Measurements from ENCODE around the gene SKIC8.
A peak's percentile ranks its signal among the peaks of the same experiment; 100 is the strongest.

Gene SKIC8

DNA sequence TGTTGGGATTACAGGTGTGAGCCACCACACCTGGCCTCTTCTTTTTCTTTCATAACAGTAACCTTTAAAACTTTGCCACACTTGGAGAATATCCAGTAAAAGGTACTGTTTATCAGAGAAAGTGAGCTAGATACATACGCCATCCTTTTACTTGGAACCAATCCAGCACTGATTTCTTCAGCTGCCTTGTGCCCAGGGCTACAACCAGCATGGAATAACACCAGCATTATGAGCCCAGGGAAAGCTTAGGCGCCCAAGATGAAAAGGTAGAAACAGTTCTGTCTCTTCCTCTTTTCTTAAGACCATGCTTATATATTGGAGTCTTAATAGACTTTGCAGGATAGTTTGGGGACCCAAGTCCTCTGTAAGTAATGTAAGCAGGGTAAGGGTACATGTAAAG lies 8.4 kb downstream of the SKIC8 start:
- DNase-seq, result no peak

DNA sequence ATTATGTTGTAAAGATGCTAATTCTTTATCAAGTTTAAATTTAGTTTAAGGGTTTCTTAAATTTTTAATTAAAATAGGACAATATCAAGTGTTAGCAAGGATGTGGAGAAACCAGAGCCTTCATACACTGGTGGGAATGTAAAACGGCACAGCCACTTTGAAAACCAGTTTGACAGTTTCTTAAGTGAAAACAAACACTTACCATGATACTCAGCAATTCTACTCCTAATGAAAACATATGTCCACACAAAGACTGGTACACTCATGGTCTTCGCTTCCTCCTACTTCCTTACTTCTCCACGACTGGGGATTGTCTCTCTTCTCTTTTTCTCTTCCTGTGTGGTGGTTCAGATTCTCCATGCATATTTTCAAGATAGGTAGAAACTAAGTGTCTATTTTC lies 9.2 kb downstream of the SKIC8 start:
- no peak for DNase-seq

- no peak for DNase-seq
Measured at GRCh38 chr15:78284758-78285157, 14.7 kb downstream of the SKIC8 start.

DNA sequence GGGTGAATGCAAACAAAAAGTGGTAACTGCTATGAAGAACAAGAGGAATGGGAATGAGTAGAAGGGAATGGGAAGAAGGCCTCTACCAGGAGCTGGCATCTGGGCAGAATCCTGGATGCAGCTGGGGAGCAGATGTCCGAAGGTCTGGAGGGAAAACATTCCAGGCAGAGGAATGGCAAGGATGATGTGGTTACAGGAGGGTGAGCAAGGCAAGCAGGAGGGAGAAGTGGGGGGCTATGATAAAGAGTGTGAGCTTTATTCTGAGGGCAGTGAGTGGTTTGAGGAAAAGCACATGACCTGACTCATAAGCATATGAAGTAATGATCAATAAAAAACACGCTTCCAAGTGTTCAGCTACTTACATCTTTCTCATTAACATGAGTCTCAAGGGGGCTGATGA lies 17.1 kb downstream of the SKIC8 start:
- DNase-seq, result no peak

DNA sequence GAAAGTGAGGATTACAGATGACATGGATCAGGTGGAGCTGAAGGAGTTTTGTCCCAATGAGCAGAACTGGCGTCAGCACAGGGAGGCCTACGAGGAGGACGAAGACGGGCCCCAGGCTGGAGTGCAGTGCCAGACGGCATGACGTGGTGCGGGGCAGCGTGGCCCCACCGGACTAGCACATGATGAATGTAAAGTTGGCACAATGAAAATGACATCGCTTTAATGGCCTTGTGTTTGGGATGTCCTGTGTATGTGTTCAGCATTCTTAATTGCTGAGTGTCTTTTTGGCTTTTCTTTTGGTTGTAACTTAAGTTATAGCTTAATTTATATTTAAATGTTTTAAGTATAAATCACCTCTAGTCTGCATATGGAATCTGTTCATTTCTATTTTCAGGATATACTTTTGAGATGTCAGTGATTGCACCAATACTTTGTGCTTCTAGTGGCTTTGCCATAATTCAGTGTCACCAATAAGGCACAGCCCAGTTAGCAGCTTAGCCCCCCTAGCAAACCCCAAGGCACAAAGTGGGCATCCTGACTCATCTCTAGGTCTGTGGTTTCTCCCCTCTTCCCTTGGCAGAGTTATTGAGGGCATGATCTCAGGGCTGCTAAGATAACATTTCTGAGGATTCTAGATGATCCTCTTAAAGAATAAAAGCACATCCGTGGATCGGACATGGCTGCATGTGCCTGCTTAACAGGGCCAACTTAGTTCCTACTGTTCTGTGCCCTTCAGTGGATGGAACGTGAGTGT lies 18.9 kb downstream of the SKIC8 start:
- DNase-seq, result no peak

DNA sequence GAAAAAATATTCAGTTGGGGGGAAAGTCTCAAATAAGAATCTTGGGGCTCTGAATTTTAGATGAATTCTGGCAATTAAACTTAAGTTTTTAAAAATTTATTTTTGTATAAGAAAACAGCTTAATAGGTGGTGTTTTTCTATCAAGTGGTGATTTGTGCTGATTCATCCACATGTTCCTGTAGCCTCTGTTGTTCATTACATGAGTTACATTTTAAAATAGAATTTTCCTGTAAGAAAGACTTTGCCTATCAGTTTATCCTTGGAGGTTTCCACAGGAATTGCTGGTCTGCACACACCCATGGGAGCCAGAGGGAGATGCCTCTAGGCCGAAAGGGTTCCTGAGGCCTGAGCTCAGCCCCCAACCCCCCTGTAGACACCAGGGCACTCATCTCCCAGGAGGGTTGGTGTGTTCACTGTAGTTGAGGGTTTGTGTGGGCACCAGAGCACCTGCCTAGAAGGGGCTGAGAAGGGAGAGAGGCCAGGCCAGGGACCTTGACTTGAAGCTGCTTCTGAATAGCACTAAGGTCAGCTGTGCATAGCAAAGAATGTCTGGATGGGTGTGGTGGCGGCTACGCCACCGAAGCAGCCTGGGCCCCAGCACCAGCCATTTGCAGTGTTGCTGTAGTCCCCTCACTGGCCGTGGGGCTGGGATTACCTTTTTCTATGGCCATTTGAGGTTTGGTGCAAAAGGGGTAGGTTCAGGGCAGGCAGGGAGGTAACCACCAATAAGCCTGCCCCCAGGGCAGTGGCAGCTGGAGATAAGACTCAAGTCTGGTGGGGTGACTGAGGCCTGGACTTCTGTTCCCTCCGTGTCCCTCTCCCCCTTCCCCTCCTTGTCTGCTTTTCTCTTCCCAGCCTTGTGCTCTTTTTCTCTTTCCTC lies 23.1 kb downstream of the SKIC8 start:
- no peak for DNase-seq

GRCh38 chr15:78274994-78275393 lies 24.4 kb downstream of the SKIC8 start:
- no peak for DNase-seq

- DNase-seq, result no peak
Measured at GRCh38 chr15:78272776-78273175, 26.6 kb downstream of the SKIC8 start.

GRCh38 chr15:78272316-78272715 lies 27.1 kb downstream of the SKIC8 start:
- DNase-seq, result no peak

DNA sequence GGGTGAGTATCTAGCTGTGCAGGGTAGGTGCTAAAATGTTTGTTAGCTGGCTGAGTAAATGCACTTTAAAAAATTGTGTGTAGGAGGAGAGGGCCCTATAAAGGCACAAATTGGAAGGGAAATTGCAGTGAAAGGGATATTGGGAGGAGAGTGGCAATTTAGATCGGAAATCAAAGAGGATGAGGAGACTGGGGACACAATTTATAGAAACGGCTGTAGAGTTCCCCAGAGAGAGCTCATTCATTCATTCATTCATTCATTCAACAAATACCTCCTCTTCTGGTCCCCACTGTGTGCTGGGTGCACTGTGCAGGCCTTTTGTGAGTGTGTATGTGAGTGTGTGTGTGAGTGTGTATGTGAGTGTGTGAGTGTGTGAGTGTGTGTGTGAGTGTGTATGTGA lies 32.6 kb downstream of the SKIC8 start:
- no peak for DNase-seq

DNA sequence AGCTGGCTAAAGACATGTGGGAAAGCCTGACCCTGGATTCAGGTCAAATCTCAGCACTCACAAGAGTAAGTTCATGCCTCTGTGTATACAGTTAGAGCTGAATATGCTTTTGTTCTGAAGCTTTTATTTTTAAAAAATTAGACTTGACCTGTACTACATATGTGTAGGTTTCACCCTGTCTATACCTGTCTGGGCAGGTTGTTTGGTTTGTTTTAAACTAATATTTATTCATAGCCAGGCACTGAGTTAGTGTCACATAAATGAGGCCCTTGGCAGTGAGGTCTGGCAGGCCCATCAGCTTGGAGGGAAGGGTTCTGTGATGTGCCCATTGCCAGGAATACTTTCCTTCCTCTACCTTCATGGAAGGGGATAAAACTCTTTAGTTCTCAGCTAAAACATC lies 33.2 kb downstream of the SKIC8 start:
- no peak for DNase-seq

DNA sequence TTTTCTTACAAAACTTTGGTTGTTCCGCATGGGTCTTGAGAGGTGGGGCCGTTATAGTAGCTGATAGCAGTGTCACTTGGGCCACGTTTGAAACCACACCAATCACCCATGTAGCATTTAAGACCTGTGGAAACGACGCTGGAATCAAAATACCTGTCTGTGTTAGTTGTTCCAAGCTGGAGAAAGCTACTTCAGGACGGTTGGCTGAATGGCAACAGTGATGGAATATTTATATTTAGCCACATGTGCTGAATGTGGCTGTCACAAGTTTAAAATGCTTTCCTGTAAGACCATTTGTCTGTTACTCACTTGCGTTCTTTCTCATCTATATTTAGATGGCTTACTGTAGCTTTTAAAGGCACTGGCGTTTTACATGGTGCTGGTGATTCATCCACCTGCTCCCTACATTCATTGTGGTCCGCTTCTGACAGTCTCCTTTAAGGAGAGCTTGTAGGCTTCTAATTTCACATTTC lies 33.6 kb downstream of the SKIC8 start:
- DNase-seq, result no peak

DNA sequence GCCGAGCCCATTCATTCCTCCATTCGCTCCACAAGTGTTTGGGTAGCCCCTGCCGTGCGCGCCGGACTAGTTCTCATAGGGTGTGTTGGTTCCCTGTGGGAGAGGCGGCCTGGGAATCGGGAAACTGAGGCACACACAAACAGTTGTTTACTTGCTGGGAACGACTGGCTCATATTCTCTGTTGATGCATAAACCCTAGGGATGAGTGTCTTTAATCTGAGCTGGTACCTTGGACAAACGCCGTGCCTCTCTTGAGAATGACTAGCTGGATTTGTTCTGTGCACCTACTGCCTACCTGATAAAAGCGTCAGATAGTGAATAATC lies 34.3 kb downstream of the SKIC8 start:
- DNase-seq, result no peak

- DNase-seq, result peak; percentile 69
Measured at GRCh38 chr15:78264304-78265136, 34.9 kb downstream of the SKIC8 start, which contains the start of gene DNAJA4. Gene DNAJA4 (plus strand): TSS chr15:78264562. CDS start chr15:78264764, 202 bp downstream.

DNA sequence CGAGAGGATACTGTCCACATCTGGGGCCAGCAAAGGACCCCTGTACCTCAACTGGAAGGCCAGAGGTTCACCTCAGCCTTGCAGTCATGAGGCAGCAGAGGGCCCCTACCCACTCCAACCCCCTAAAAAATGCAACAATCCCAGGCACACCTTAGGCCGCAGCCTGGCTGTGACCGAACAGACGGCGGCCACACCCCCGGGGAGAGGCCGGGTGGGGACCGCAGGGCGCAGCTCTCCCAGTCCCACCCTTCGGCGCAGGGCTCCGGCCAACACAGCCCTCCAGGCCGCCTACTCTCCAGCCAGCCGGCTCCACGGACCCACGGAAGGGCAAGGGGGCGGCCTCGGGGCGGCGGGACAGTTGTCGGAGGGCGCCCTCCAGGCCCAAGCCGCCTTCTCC lies 35.5 kb downstream of the SKIC8 start:
- no peak for DNase-seq

- no peak for DNase-seq
Measured at GRCh38 chr15:78263351-78263781, 36.0 kb downstream of the SKIC8 start.

GRCh38 chr15:78261062-78261461 lies 38.3 kb downstream of the SKIC8 start:
- DNase-seq, result no peak

DNA sequence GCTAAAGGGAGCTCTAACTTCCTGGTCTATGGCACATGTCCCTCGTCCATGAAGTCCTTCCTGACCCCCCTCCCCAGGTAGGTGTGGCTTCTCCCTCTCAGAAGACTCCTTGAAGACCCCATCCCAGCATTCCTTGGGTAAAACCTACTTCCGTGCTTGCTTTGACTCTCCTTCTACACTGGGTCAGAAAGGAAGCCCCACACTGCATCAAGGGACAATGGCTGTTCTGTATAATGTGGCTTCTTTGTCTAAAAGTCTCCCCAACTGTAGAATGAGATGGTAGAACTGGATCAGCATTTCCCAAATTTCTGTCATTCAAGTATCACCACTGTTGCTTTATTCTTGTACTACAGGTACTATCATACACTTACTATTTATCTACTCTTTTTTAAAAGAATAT lies 38.9 kb downstream of the SKIC8 start:
- DNase-seq, result no peak

DNA sequence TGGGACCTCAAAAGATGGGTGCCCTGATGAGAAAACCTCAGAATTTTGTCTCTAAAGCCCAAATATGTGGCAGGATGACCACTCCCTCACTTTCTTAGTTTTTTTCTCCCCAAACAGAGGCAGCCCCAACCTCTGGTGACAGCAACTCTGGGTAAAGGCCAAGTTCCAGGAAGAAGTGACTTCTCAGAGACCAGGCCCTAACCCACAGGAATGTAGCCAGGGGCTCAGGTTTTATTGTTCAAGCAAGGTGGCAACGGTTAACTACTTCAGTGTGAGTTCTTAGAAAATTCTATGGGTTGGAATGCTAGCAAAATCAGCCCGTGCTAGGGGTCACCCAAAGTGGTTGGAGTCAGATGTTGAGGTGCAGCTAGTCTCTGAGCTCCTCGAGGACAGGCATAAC lies 40.2 kb downstream of the SKIC8 start:
- DNase-seq, result no peak

DNA sequence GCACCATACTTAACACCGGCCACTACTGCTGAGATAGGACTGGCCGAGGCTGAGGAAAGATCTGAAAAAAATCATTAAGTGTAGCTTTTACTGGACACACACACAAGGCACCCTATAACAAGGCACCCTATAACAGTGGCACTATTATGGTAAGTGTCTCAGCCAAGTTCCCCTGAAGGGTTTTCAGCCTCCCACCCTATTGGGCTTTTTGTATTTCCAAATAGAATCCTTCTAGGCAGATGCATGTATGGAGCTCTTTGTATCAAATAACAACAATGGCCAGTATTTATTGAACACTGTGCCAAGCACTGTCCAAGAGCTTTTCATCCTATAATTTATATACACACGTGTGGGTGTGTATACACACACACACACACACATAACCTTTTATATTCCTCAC lies 41.7 kb downstream of the SKIC8 start:
- DNase-seq, result no peak

GRCh38 chr15:78256044-78256437 lies 43.4 kb downstream of the SKIC8 start:
- DNase-seq, result no peak

- DNase-seq, result no peak
Measured at GRCh38 chr15:78255421-78256043, 43.9 kb downstream of the SKIC8 start.

GRCh38 chr15:78251136-78251535 lies 48.3 kb downstream of the SKIC8 start:
- DNase-seq, result no peak

Measured in activated T-cell treated with anti-CD3 and anti-CD28 coated beads, Interleukin-2, amount 50 U/mL, for 1 hour (primary cell).